ENCODE results near the gene PRKCI.

PRKCI gene

GRCh38 chr3:170232266-170232665 is 10.0 kb downstream of the PRKCI start:
- Histone ChIP-seq H4K20me1 (ENCODE audit: insufficient read depth, low read length, poor library complexity, severe bottlenecking) (no peaks in the 10 kb centered on the region), H3K4me2 (ENCODE audit: low read depth, low read length, poor library complexity, severe bottlenecking) (no peak overlapping the region), H3K36me3 (ENCODE audit: insufficient read depth, low read length) (peaks cover 12% of the 10 kb centered on the region; the same call in 1 of the 2 replicates), H3K9me3 (ENCODE audit: insufficient read depth, low read depth, low read length) (no peaks in the 10 kb centered on the region), H3K4me1 (ENCODE audit: insufficient read depth, low read length, poor library complexity, severe bottlenecking) (peaks cover 15% of the 10 kb centered on the region), H2AFZ (ENCODE audit: low read length) (no peak overlapping the region), H3K9ac (ENCODE audit: low read depth, low read length, poor library complexity, severe bottlenecking) (no peak overlapping the region), H3K27me3 (ENCODE audit: insufficient read depth, low read length, poor library complexity, severe bottlenecking) (no peaks in the 10 kb centered on the region), H3F3A (ENCODE audit: low read depth) (no peaks in the 10 kb centered on the region), H3K79me2 (ENCODE audit: insufficient read depth, low read length) (peaks cover 30% of the 10 kb centered on the region; the same call in 1 of the 2 replicates), H3K9me2 (replicated peaks; ENCODE audit: low read depth, low read length) (no peaks in the 10 kb centered on the region), H3K4me3 (ENCODE audit: low read length, poor library complexity, severe bottlenecking) (no peak overlapping the region)
- no peak for TF ChIP-seq EZH2phosphoT487 (IDR thresholded peaks at IDR 0.05; ENCODE audit: borderline replicate concordance)
- no peak for TF ChIP-seq CTCF (conservative IDR thresholded peaks at IDR 0.05; ENCODE audit: low read length)

GRCh38 chr3:170233530-170233929 is 11.3 kb downstream of the PRKCI start:
- Histone ChIP-seq H3K9ac (ENCODE audit: low read depth, low read length, poor library complexity, severe bottlenecking) (no peak overlapping the region), H3K36me3 (ENCODE audit: insufficient read depth, low read length) (peaks cover 18% of the 10 kb centered on the region; the same call in 1 of the 2 replicates), H3K9me3 (ENCODE audit: insufficient read depth, low read depth, low read length) (no peaks in the 10 kb centered on the region), H3F3A (ENCODE audit: low read depth) (no peaks in the 10 kb centered on the region), H3K27me3 (ENCODE audit: insufficient read depth, low read length, poor library complexity, severe bottlenecking) (no peaks in the 10 kb centered on the region), H3K4me2 (ENCODE audit: low read depth, low read length, poor library complexity, severe bottlenecking) (no peak overlapping the region), H3K4me1 (ENCODE audit: insufficient read depth, low read length, poor library complexity, severe bottlenecking) (peaks cover 6% of the 10 kb centered on the region), H2AFZ (ENCODE audit: low read length) (no peak overlapping the region), H3K4me3 (ENCODE audit: low read length, poor library complexity, severe bottlenecking) (no peak overlapping the region), H3K79me2 (ENCODE audit: insufficient read depth, low read length) (peaks cover 18% of the 10 kb centered on the region; the same call in 1 of the 2 replicates), H3K9me2 (replicated peaks; ENCODE audit: low read depth, low read length) (no peaks in the 10 kb centered on the region), H4K20me1 (ENCODE audit: insufficient read depth, low read length, poor library complexity, severe bottlenecking) (no peaks in the 10 kb centered on the region)
- TF ChIP-seq CTCF (conservative IDR thresholded peaks at IDR 0.05; ENCODE audit: low read length): no peak
- TF ChIP-seq EZH2phosphoT487 (IDR thresholded peaks at IDR 0.05; ENCODE audit: borderline replicate concordance): no peak

GRCh38 chr3:170240142-170240541 is 17.9 kb downstream of the PRKCI start:
- H3K9ac ChIP-seq (ENCODE audit: low read depth, low read length, poor library complexity, severe bottlenecking): no peak overlapping the region
- peaks cover 38% of the 10 kb centered on the region; the same call in 1 of the 2 replicates for H3K36me3 ChIP-seq (ENCODE audit: insufficient read depth, low read length)
- H3K4me1 ChIP-seq (ENCODE audit: insufficient read depth, low read length, poor library complexity, severe bottlenecking): no peaks in the 10 kb centered on the region
- no peak for TF ChIP-seq CTCF (conservative IDR thresholded peaks at IDR 0.05; ENCODE audit: low read length)
- no peak for TF ChIP-seq EZH2phosphoT487 (IDR thresholded peaks at IDR 0.05; ENCODE audit: borderline replicate concordance)
- H4K20me1 ChIP-seq (ENCODE audit: insufficient read depth, low read length, poor library complexity, severe bottlenecking): no peaks in the 10 kb centered on the region
- H3K9me2 ChIP-seq (replicated peaks; ENCODE audit: low read depth, low read length): no peaks in the 10 kb centered on the region
- no peaks in the 10 kb centered on the region for H3K9me3 ChIP-seq (ENCODE audit: insufficient read depth, low read depth, low read length)
- no peaks in the 10 kb centered on the region for H3K79me2 ChIP-seq (ENCODE audit: insufficient read depth, low read length)
- H3K27me3 ChIP-seq (ENCODE audit: insufficient read depth, low read length, poor library complexity, severe bottlenecking): no peaks in the 10 kb centered on the region
- H3K4me3 ChIP-seq (ENCODE audit: low read length, poor library complexity, severe bottlenecking): no peak overlapping the region
- no peaks in the 10 kb centered on the region for H3F3A ChIP-seq (ENCODE audit: low read depth)
- H2AFZ ChIP-seq (ENCODE audit: low read length): no peak overlapping the region
- no peak overlapping the region for H3K4me2 ChIP-seq (ENCODE audit: low read depth, low read length, poor library complexity, severe bottlenecking)
